ENCODE data around the gene UNK. TPM values are rescaled to one million over a fixed set of nuclear protein-coding genes. Genes with fewer than 3 reads are reported as not detected.
A peak's percentile ranks its signal among the peaks of the same experiment; 100 is the strongest.
"Not testable (repeated sequence)": the region's sequence is repeated elsewhere in the genome, so short reads cannot be mapped to it uniquely, and the experiment has no call there.

Gene UNK
- total and polyA plus RNA-seq, 7 donors: 12.7 to 29.6 (median 23.5) TPM

DNA sequence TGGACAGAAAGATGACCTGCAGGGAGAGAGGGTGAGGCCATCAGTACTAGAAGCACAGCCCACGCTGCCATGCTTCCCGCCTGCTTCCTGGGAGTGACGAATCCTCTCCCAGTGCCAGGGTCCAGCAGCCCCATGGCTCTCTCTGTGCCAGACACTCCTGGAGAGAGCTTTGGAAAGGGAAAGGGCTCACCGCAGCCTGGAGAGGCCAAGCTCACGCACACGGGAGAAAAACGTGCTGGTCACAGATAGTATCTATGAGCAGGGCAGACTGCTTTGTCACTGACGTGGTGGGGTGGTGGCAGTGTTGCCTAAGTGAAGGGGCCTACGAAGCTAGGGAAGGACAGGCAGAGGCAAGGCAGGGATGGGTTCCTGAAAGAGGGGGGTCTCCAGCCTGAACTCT, 65.1 kb downstream of the UNK start:
- H3K27me3 ChIP-seq: no peaks in the 10 kb centered on the region
- 91 to 93% methylated on average over 9 of the region's 9 CpGs for WGBS, 2 donors
- H3K9me3 ChIP-seq: no peaks in the 10 kb centered on the region
- TF ChIP-seq POLR2A (IDR thresholded peaks at IDR 0.05) (no peak), POLR2AphosphoS5 (IDR thresholded peaks at IDR 0.05) (peak in 1 of 4 donors; percentile 13)
- DNase-seq: no peak
- H3K4me3 ChIP-seq: no peak overlapping the region
- intact Hi-C loops (cut with DNase I): no loop called here
- peaks cover 0 to 88% (median 72%) of the 10 kb centered on the region in 4 donors for H3K4me1 ChIP-seq
- peak overlapping the region; percentile 34 to 100 (median 74) for H3K27ac ChIP-seq
- H3K36me3 ChIP-seq: peaks cover 48 to 73% (median 55%) of the 10 kb centered on the region in 4 donors

- Histone ChIP-seq H3K36me3 (peaks cover 46 to 65% (median 51%) of the 10 kb centered on the region in 4 donors), H3K4me1 (peaks cover 0 to 75% (median 60%) of the 10 kb centered on the region in 4 donors), H3K4me3 (no peak overlapping the region), H3K27me3 (no peaks in the 10 kb centered on the region), H3K27ac (peak overlapping the region in 3 of 4 donors; percentile 98 to 100 (median 99)), H3K9me3 (no peaks in the 10 kb centered on the region)
- intact Hi-C loops (cut with DNase I): no loop called here
- peak; percentile 89 for DNase-seq
- peak in 3 of 4 donors; percentile 26 to 67 (median 56) for TF ChIP-seq EP300 (IDR thresholded peaks at IDR 0.05)
- TF ChIP-seq, protein P1, sequence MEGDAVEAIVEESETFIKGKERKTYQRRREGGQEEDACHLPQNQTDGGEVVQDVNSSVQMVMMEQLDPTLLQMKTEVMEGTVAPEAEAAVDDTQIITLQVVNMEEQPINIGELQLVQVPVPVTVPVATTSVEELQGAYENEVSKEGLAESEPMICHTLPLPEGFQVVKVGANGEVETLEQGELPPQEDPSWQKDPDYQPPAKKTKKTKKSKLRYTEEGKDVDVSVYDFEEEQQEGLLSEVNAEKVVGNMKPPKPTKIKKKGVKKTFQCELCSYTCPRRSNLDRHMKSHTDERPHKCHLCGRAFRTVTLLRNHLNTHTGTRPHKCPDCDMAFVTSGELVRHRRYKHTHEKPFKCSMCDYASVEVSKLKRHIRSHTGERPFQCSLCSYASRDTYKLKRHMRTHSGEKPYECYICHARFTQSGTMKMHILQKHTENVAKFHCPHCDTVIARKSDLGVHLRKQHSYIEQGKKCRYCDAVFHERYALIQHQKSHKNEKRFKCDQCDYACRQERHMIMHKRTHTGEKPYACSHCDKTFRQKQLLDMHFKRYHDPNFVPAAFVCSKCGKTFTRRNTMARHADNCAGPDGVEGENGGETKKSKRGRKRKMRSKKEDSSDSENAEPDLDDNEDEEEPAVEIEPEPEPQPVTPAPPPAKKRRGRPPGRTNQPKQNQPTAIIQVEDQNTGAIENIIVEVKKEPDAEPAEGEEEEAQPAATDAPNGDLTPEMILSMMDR (IDR thresholded peaks at IDR 0.05): no peak
- no peak for TF ChIP-seq POLR2A (IDR thresholded peaks at IDR 0.05)
- peak; percentile 34 to 71 (median 44) for TF ChIP-seq POLR2AphosphoS5 (IDR thresholded peaks at IDR 0.05)
- WGBS, 2 donors: 95% methylated on average over 12 of the region's 12 CpGs
Observed at GRCh38 chr17:75850928-75851692, 66.5 kb downstream of the UNK start.

- peak; percentile 62 for DNase-seq
- Histone ChIP-seq H3K27ac (peak overlapping the region in 3 of 4 donors; percentile 98 to 100 (median 99)), H3K36me3 (peaks cover 41 to 60% (median 46%) of the 10 kb centered on the region in 4 donors), H3K4me1 (peaks cover 0 to 75% (median 60%) of the 10 kb centered on the region in 4 donors)
- H3K4me3 ChIP-seq; H3K9me3 ChIP-seq; intact Hi-C loops (cut with DNase I); H3K27me3 ChIP-seq: not testable (repeated sequence)
- 93 to 94% methylated on average over 15 of the region's 15 CpGs for WGBS, 2 donors
Observed at GRCh38 chr17:75851693-75851991, 67.0 kb downstream of the UNK start.

DNA sequence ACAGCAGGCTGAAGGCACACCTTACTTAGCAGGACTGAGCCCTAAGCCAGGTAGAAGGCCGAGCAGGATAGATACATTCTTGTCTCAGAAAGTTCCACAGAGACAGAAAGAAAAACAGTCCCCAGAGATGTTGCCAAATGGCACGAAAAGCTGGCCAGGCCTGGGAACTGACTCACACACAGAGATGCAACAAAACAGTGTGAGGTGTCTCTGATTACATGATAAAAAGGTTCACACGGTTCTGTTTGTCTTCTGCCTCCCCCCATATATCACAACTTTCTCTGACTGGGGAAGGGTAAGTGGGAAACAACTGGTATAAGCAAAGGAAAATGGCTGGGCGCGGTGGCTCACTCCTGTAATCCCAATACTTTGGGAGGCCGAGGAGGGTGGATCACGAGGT, 68.8 kb downstream of the UNK start:
- peak overlapping the region in 1 of 4 donors; percentile 94 for H3K4me3 ChIP-seq
- TF ChIP-seq EP300 (IDR thresholded peaks at IDR 0.05): no peak
- TF ChIP-seq POLR2AphosphoS5 (IDR thresholded peaks at IDR 0.05): peak in 1 of 4 donors; percentile 17
- peak overlapping the region; percentile 96 to 100 (median 98) for H3K27ac ChIP-seq
- DNase-seq: peak; percentile 70
- no peaks in the 10 kb centered on the region for H3K9me3 ChIP-seq
- H3K36me3 ChIP-seq: peaks cover 24 to 42% (median 28%) of the 10 kb centered on the region in 4 donors
- intact Hi-C loops (cut with DNase I): no loop called here
- H3K4me1 ChIP-seq: peaks cover 0 to 67% (median 55%) of the 10 kb centered on the region in 4 donors
- WGBS, 2 donors: 85 to 87% methylated on average over 7 of the region's 7 CpGs
- no peaks in the 10 kb centered on the region for H3K27me3 ChIP-seq

DNA sequence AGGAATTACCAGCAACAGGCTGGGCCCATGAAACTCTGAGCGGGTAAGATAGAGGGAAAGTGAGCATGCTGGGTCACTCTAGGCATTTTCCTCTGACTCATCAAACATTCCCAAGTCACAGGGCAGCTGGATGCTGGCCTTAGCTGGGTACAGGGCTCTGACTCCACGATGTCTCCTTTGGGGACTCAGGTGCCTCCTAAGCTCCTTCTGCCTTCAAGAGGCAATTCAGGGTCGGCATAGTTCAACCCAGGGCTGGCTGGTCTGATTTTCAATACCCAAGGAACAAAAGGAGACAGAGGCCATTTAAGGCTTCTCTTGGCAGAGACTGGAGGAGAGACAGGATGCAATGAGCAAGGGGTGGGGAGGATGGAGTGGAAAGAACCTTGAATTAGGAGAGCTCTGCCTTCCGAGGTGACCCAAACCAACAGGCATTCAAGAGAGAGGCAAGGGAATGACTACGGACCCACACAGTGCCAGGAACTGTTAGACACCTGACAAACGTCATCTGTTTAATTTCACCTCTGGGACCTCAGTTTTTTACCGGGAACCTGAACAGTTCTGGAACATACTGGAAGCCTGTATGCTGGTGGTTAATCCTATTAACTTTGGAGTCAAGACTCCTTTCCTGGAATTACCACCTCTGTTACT, 69.6 kb downstream of the UNK start:
- Histone ChIP-seq H3K9me3 (no peaks in the 10 kb centered on the region), H3K27me3 (no peaks in the 10 kb centered on the region), H3K36me3 (peaks cover 16 to 34% (median 21%) of the 10 kb centered on the region in 4 donors), H3K27ac (peak overlapping the region; percentile 96 to 100 (median 98)), H3K4me3 (peak overlapping the region; percentile 79 to 97 (median 89)), H3K4me1 (peaks cover 0 to 59% (median 47%) of the 10 kb centered on the region in 4 donors)
- intact Hi-C loops (cut with DNase I): loop anchor here (2.0 kb wide), 1 partner anchor 69 kb away; the partner anchor contains the start of gene UNK
- WGBS, 2 donors: 29 to 41% methylated on average over 7 of the region's 7 CpGs
- TF ChIP-seq, protein P1 (IDR thresholded peaks at IDR 0.05): no peak
- TF ChIP-seq POLR2A (IDR thresholded peaks at IDR 0.05) (no peak), POLR2AphosphoS5 (IDR thresholded peaks at IDR 0.05) (peak; percentile 42 to 74 (median 57)), EP300 (IDR thresholded peaks at IDR 0.05) (peak in 2 of 4 donors; percentile 32 to 51)
- DNase-seq: peak; percentile 81

GRCh38 chr17:75854881-75855309, 70.3 kb downstream of the UNK start:
- no peaks in the 10 kb centered on the region for H3K27me3 ChIP-seq
- H3K9me3 ChIP-seq: no peaks in the 10 kb centered on the region
- peaks cover 0 to 52% (median 42%) of the 10 kb centered on the region in 4 donors for H3K4me1 ChIP-seq
- no peak for DNase-seq
- peaks cover 10 to 27% (median 14%) of the 10 kb centered on the region in 4 donors for H3K36me3 ChIP-seq
- intact Hi-C loops (cut with DNase I): loop anchor here (1.0 to 2.0 kb wide), 3 partner anchors 22 to 70 kb away; partner anchors contain the start of genes TRIM65 and UNK
- peak overlapping the region; percentile 96 to 100 (median 98) for H3K27ac ChIP-seq
- 1% methylated on average over 19 of the region's 19 CpGs for WGBS, 2 donors
- TF ChIP-seq POLR2A (IDR thresholded peaks at IDR 0.05): peak in 1 of 2 donors; percentile 77
- TF ChIP-seq POLR2AphosphoS5 (IDR thresholded peaks at IDR 0.05): peak in 1 of 4 donors; percentile 97
- no peak for TF ChIP-seq EP300 (IDR thresholded peaks at IDR 0.05)
- peak overlapping the region; percentile 79 to 97 (median 89) for H3K4me3 ChIP-seq

Measured in sigmoid colon (tissue), 7 donors.